HG03520 (cell line): Measurements from ENCODE around the gene RAB26.

Experiments
- ATAC-seq: cut with Tn5 transposase; IDR thresholded peaks from one replicate; pipeline ENCODE4 v1.9.1; 2021; ENCODE audit warnings: mild to moderate bottlenecking, moderate library complexity; ENCODE audit not compliant: unreplicated experiment

The RAB26 gene

GRCh38 chr16:2178321-2179106, 30.1 kb downstream of the RAB26 start:
- ATAC-seq = no peak

- no peak for ATAC-seq
Measured at GRCh38 chr16:2179107-2179501, 30.7 kb downstream of the RAB26 start.

GRCh38 chr16:2179576-2179975, 31.2 kb downstream of the RAB26 start:
- no peak for ATAC-seq

- ATAC-seq = no peak
Measured at GRCh38 chr16:2180461-2180860, 32.0 kb downstream of the RAB26 start.

- ATAC-seq = no peak
Measured at GRCh38 chr16:2180962-2181923, 32.8 kb downstream of the RAB26 start.

GRCh38 chr16:2181952-2182351, 33.5 kb downstream of the RAB26 start:
- ATAC-seq = no peak

GRCh38 chr16:2183671-2184070, 35.2 kb downstream of the RAB26 start:
- no peak for ATAC-seq

- no peak for ATAC-seq
Measured at GRCh38 chr16:2184346-2184745, 35.9 kb downstream of the RAB26 start.

- ATAC-seq = no peak
Measured at GRCh38 chr16:2184962-2185361, 36.5 kb downstream of the RAB26 start.

- no peak for ATAC-seq
Measured at GRCh38 chr16:2186064-2186463, 37.6 kb downstream of the RAB26 start.

GRCh38 chr16:2186505-2186904, 38.1 kb downstream of the RAB26 start:
- ATAC-seq = no peak

- no peak for ATAC-seq
Measured at GRCh38 chr16:2187212-2187611, 38.8 kb downstream of the RAB26 start.

GRCh38 chr16:2188395-2188794, 40.0 kb downstream of the RAB26 start:
- ATAC-seq = no peak

GRCh38 chr16:2189252-2189893, 40.9 kb downstream of the RAB26 start:
- no peak for ATAC-seq

- ATAC-seq = no peak
Measured at GRCh38 chr16:2190002-2190658, 41.7 kb downstream of the RAB26 start.

GRCh38 chr16:2190659-2191445, 42.4 kb downstream of the RAB26 start:
- no peak for ATAC-seq

GRCh38 chr16:2191446-2191706, 43.0 kb downstream of the RAB26 start:
- ATAC-seq = no peak

GRCh38 chr16:2194166-2194834, 45.9 kb downstream of the RAB26 start:
- no peak for ATAC-seq

GRCh38 chr16:2194852-2195321, 46.5 kb downstream of the RAB26 start:
- no peak for ATAC-seq
